HCT116 (cell line): ENCODE measurements around the gene ATXN2. TPM values are rescaled to one million over a fixed set of nuclear protein-coding genes. Genes with fewer than 3 reads are reported as not detected.

Source experiments
- ATAC-seq: fragments of 200-7000 bp; cut with Tn5 transposase; 2 replicates; pipeline ENCODE4 v1.9.1; 2020; ENCODE audit warnings: mild to moderate bottlenecking, moderate library complexity
- BruUV-seq: library from RNA; stranded (reverse); fragments of 400-500 nt; replicated peaks from 2 replicates; lab custom pipeline; 2021; lab: Mats Ljungman, UMichigan
- CTCF ChIA-PET: fragments of 300-600 bp; sonication (Branson Sonifier 250); formaldehyde crosslinking; loops from one replicate; lab custom pipeline; 2021; ENCODE audit warnings: antibody characterized with exemption; lab: Charles Lee
- POLR2A ChIA-PET: fragments of 300-600, 350-600 bp; sonication (Branson Sonifier 250); formaldehyde crosslinking; loops from one replicate; lab custom pipeline; 2021; ENCODE audit warnings: antibody characterized with exemption; lab: Charles Lee
- RAD21 ChIA-PET, 2 experiments: fragments of 300-600 bp; sonication (Branson Sonifier 250); formaldehyde crosslinking; loops; one replicate each; lab custom pipeline; 2023; ENCODE audit warnings: low total read pairs in 2 of 2; ENCODE audit not compliant: uncharacterized antibody in 2 of 2, unreplicated experiment in 2 of 2, low non-redundant PET in 1 of 2; lab: Charles Lee
- DNase-seq: peaks from one replicate; pipeline ENCODE4 v3.0.0-alpha.2; 2010; ENCODE audit warnings: low read depth, low spot score
- H2AFZ ChIP-seq: fragments of 200-600 bp; shearing (Covaris generic), sonication (generic); 2 replicates; pipeline ENCODE4 v1.6.1; 2017; ENCODE audit warnings: low read depth, mixed run types, mixed read lengths, antibody characterized with exemption, low read length; ENCODE audit not compliant: poor library complexity, severe bottlenecking
- H3K27ac ChIP-seq: 2 replicates; pipeline ENCODE4 v1.5.1; 2012; ENCODE audit warnings: low read depth, low read length
- H3K27me3 ChIP-seq: fragments of 200-600 bp; sonication (generic); 2 replicates; pipeline ENCODE4 v1.6.1; 2016; ENCODE audit warnings: mixed run types, low read length, mixed read lengths; ENCODE audit not compliant: insufficient read depth
- H3K36me3 ChIP-seq, 2 experiments: fragments of 200-500 bp in 1 of 2; fragments of 200-600 bp in 1 of 2; sonication (Bioruptor generic) in 1 of 2; sonication (generic) in 1 of 2; 2 replicates each; pipeline versions ENCODE4 v1.5.1 to v1.6.1; 2014 to 2016; ENCODE audit warnings: low read length in 2 of 2, inconsistent platforms in 1 of 2, mixed read lengths in 1 of 2, mixed run types in 1 of 2; ENCODE audit not compliant: insufficient read depth in 2 of 2, control insufficient read depth in 1 of 2
- H3K4me1 ChIP-seq, 2 experiments: fragments of 200-600 bp in 1 of 2; sonication (generic) in 1 of 2; 2 replicates each; pipeline versions ENCODE4 v1.5.1 to v1.6.1; 2012 to 2017; ENCODE audit warnings: low read length in 2 of 2, inconsistent platforms in 1 of 2, mild to moderate bottlenecking in 1 of 2, mixed read lengths in 1 of 2, mixed run types in 1 of 2, moderate library complexity in 1 of 2; ENCODE audit not compliant: insufficient read depth in 2 of 2, control insufficient read depth in 1 of 2
- H3K4me2 ChIP-seq: fragments of 200-600 bp; sonication (generic); 2 replicates; pipeline ENCODE4 v1.6.1; 2017; ENCODE audit warnings: mixed run types, low read length, mixed read lengths
- H3K4me3 ChIP-seq, 2 experiments: fragments of 200-600 bp in 1 of 2; sonication (generic) in 1 of 2; replicated peaks in 1 of 2; 2 replicates each; pipeline ENCODE4 v1.5.1; 2011 to 2016; ENCODE audit warnings: low read length in 2 of 2, control low read depth in 1 of 2, low read depth in 1 of 2, mild to moderate bottlenecking in 1 of 2, mixed read lengths in 1 of 2, mixed run types in 1 of 2
- H3K79me2 ChIP-seq: fragments of 200-600 bp; sonication (generic); 2 replicates; pipeline ENCODE4 v1.6.1; 2017; ENCODE audit warnings: mild to moderate bottlenecking, mixed run types, low read length, moderate library complexity, mixed read lengths; ENCODE audit not compliant: insufficient read depth
- H3K9ac ChIP-seq: fragments of 200-600 bp; sonication (generic); 2 replicates; pipeline ENCODE4 v1.6.1; 2016; ENCODE audit warnings: low read length, mixed read lengths
- H3K9me2 ChIP-seq: fragments of 200-600 bp; sonication (generic), shearing (Covaris generic); 2 replicates; pipeline ENCODE4 v1.6.1; 2017; ENCODE audit warnings: mixed run types, mild to moderate bottlenecking, moderate library complexity; ENCODE audit not compliant: insufficient read depth
- H3K9me3 ChIP-seq, 2 experiments: fragments of 200-500 bp in 1 of 2; fragments of 200-600 bp in 1 of 2; sonication (Bioruptor generic) in 1 of 2; sonication (generic) in 1 of 2; 2 replicates each; pipeline ENCODE4 v1.6.1; 2014 to 2017; ENCODE audit warnings: low read length in 2 of 2, mixed read lengths in 2 of 2, inconsistent platforms in 1 of 2, low read depth in 1 of 2, mild to moderate bottlenecking in 1 of 2, mixed run types in 1 of 2, moderate library complexity in 1 of 2; ENCODE audit not compliant: control insufficient read depth in 1 of 2, insufficient read depth in 1 of 2
- H4K20me1 ChIP-seq: fragments of 200-600 bp; sonication (generic), shearing (Covaris generic); 2 replicates; pipeline ENCODE4 v1.6.1; 2017; ENCODE audit warnings: mixed run types, mild to moderate bottlenecking, moderate library complexity; ENCODE audit not compliant: insufficient read depth
- ATF3 ChIP-seq: IDR thresholded peaks from 2 replicates; pipeline ENCODE4 v1.6.1; 2012
- CBX3 ChIP-seq: IDR thresholded peaks from 2 replicates; pipeline ENCODE4 v1.6.1; 2012; ENCODE audit warnings: low read depth
- CEBPB ChIP-seq: IDR thresholded peaks from 2 replicates; pipeline ENCODE4 v1.6.1; 2012; ENCODE audit warnings: low read depth
- EZH2 ChIP-seq: fragments of 200-600 bp; sonication (generic); IDR thresholded peaks from 2 replicates; pipeline ENCODE4 v1.6.1; 2017; ENCODE audit warnings: antibody characterized with exemption, mixed run types
- EZH2phosphoT487 ChIP-seq: fragments of 200-600 bp; IDR thresholded peaks from 2 replicates; pipeline ENCODE4 v1.6.1; 2018; ENCODE audit warnings: antibody characterized with exemption, borderline replicate concordance
- POLR2AphosphoS5 ChIP-seq: IDR thresholded peaks from 2 replicates; pipeline ENCODE4 v1.6.1; 2011; ENCODE audit warnings: mild to moderate bottlenecking, low read depth, low read length, moderate library complexity
- RAD21 ChIP-seq: IDR thresholded peaks from 2 replicates; pipeline ENCODE4 v1.6.1; 2012; ENCODE audit warnings: low read depth, mild to moderate bottlenecking
- SIN3A ChIP-seq: IDR thresholded peaks from 2 replicates; pipeline ENCODE4 v1.6.1; 2012; ENCODE audit warnings: low read depth
- SP1 ChIP-seq: IDR thresholded peaks from 2 replicates; pipeline ENCODE4 v1.6.1; 2012; ENCODE audit warnings: low read depth
- TCF7L2 ChIP-seq: IDR thresholded peaks from 2 replicates; pipeline ENCODE4 v1.7.0; 2011; ENCODE audit warnings: borderline replicate concordance, inconsistent platforms; ENCODE audit not compliant: insufficient read depth, insufficient read length; ENCODE audit errors: extremely low read depth
- intact Hi-C: fragments of 100-400 bp; cut with micrococcal nuclease; formaldehyde crosslinking; loops from 2 replicates; pipeline ENCODE4 v1.10.0; 2022
- total RNA-seq: library from RNA; stranded (reverse); gene quantifications from one replicate; pipeline ENCODE4 v1.2.1, GENCODE V29; 2021; ENCODE audit not compliant: unreplicated experiment
- TF ChIP-seq, protein P1 (sequence below), 3 experiments: fragments of 200-600 bp in 1 of 3; sonication (generic) in 1 of 3; IDR thresholded peaks in 2 of 3; conservative IDR thresholded peaks in 1 of 3; 2 replicates each; pipeline ENCODE4 v1.5.1; 2012 to 2017; ENCODE audit warnings: low read depth in 2 of 3, low read length in 2 of 3, antibody characterized with exemption in 1 of 3, borderline replicate concordance in 1 of 3, control low read depth in 1 of 3, mild to moderate bottlenecking in 1 of 3, mixed read lengths in 1 of 3, mixed run types in 1 of 3, moderate library complexity in 1 of 3; ENCODE audit not compliant: insufficient read depth in 1 of 3
- TF ChIP-seq, protein P2 (sequence below): IDR thresholded peaks from 2 replicates; pipeline ENCODE4 v1.6.1; 2012; ENCODE audit warnings: low read depth
- TF ChIP-seq, protein P3 (sequence below): IDR thresholded peaks from 2 replicates; pipeline ENCODE4 v1.6.1; 2012

ATXN2 gene
- total RNA-seq, 1 experiment from 2014 or later: 72.7 TPM

DNA sequence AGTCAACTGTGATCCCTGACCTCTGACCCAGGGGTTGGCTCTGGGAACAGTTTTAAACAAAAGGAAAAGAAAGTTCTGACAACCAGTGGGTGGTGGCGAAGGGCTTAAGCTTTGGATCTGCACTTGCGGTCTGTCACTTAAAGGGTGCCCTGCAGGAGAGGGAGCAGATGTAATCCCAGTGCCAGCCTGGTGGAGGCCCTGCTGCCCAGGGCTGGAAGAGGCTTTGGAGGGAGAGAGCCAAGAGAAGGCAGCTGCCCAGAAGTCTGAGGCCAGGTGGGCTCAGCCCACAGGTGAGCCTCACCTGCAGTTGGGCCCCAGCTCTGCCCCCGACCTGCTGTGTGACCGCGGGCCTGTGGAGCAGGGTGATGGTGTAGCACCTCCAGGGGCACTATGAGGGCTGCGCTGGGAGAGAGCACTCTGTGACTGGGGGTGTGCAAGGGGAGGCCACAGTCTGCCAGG is 174.3 kb downstream of the ATXN2 start:
- TF ChIP-seq, protein P1, sequence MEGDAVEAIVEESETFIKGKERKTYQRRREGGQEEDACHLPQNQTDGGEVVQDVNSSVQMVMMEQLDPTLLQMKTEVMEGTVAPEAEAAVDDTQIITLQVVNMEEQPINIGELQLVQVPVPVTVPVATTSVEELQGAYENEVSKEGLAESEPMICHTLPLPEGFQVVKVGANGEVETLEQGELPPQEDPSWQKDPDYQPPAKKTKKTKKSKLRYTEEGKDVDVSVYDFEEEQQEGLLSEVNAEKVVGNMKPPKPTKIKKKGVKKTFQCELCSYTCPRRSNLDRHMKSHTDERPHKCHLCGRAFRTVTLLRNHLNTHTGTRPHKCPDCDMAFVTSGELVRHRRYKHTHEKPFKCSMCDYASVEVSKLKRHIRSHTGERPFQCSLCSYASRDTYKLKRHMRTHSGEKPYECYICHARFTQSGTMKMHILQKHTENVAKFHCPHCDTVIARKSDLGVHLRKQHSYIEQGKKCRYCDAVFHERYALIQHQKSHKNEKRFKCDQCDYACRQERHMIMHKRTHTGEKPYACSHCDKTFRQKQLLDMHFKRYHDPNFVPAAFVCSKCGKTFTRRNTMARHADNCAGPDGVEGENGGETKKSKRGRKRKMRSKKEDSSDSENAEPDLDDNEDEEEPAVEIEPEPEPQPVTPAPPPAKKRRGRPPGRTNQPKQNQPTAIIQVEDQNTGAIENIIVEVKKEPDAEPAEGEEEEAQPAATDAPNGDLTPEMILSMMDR (IDR thresholded peaks at IDR 0.05 in 2 of 3, conservative IDR thresholded peaks at IDR 0.05 in 1 of 3; ENCODE audit: borderline replicate concordance in 1 of 3, insufficient read depth in 1 of 3, low read depth in 2 of 3, low read length in 2 of 3): peak in 2 of 3 experiments; percentile 16 to 45; a peak in 2 of 6 replicates
- no peak for TF ChIP-seq POLR2AphosphoS5
- TF ChIP-seq RAD21: peak; percentile 23; the same call in 1 of the 2 replicates
- TF ChIP-seq EZH2phosphoT487: no peak
- Histone ChIP-seq H3K27ac (peak overlapping the region; percentile 24; the same call in 1 of the 2 replicates), H3K36me3 (peaks cover 0 to 4% of the 10 kb centered on the region in 2 experiments; a peak in 1 of 4 replicates), H3K4me3 (no peak overlapping the region), H3K4me2 (peak overlapping the region; percentile 65; the same call in 1 of the 2 replicates), H3K79me2 (0 out of 2 replicates have a peak, but pooled peaks cover 4% of the 10 kb centered on the region), H3K9me3 (no peaks in the 10 kb centered on the region), H3K9ac (no peak overlapping the region), H3K9me2 (no peaks in the 10 kb centered on the region), H3K27me3 (no peaks in the 10 kb centered on the region), H2AFZ (no peak overlapping the region), H4K20me1 (no peaks in the 10 kb centered on the region), H3K4me1 (peaks cover 31 to 40% of the 10 kb centered on the region in 2 experiments)
- ChIA-PET POLR2A (no interaction called here), CTCF (no interaction called here), RAD21 (no interaction called here)
- BruUV-seq: no TSS peak
- ATAC-seq (peak; percentile 51), DNase-seq (no peak)
- intact Hi-C loops: no loop called here

- POLR2A ChIA-PET: no interaction called here
- Histone ChIP-seq H2AFZ (no peak overlapping the region), H3K9me2 (no peaks in the 10 kb centered on the region), H3K4me1 (peaks cover 31 to 40% of the 10 kb centered on the region in 2 experiments), H3K4me3 (no peak overlapping the region), H3K27me3 (no peaks in the 10 kb centered on the region), H3K27ac (no peak overlapping the region), H3K79me2 (0 out of 2 replicates have a peak, but pooled peaks cover 4% of the 10 kb centered on the region), H4K20me1 (no peaks in the 10 kb centered on the region), H3K36me3 (peaks cover 0 to 4% of the 10 kb centered on the region in 2 experiments; a peak in 1 of 4 replicates), H3K4me2 (no peak overlapping the region), H3K9ac (no peak overlapping the region), H3K9me3 (no peaks in the 10 kb centered on the region)
- intact Hi-C loops: no loop called here
- DNase-seq (no peak), ATAC-seq (no peak)
- no TSS peak for BruUV-seq
- CTCF ChIA-PET: no interaction called here
- RAD21 ChIA-PET: no interaction called here
- no peak for TF ChIP-seq SIN3A
- TF ChIP-seq, protein P2, sequence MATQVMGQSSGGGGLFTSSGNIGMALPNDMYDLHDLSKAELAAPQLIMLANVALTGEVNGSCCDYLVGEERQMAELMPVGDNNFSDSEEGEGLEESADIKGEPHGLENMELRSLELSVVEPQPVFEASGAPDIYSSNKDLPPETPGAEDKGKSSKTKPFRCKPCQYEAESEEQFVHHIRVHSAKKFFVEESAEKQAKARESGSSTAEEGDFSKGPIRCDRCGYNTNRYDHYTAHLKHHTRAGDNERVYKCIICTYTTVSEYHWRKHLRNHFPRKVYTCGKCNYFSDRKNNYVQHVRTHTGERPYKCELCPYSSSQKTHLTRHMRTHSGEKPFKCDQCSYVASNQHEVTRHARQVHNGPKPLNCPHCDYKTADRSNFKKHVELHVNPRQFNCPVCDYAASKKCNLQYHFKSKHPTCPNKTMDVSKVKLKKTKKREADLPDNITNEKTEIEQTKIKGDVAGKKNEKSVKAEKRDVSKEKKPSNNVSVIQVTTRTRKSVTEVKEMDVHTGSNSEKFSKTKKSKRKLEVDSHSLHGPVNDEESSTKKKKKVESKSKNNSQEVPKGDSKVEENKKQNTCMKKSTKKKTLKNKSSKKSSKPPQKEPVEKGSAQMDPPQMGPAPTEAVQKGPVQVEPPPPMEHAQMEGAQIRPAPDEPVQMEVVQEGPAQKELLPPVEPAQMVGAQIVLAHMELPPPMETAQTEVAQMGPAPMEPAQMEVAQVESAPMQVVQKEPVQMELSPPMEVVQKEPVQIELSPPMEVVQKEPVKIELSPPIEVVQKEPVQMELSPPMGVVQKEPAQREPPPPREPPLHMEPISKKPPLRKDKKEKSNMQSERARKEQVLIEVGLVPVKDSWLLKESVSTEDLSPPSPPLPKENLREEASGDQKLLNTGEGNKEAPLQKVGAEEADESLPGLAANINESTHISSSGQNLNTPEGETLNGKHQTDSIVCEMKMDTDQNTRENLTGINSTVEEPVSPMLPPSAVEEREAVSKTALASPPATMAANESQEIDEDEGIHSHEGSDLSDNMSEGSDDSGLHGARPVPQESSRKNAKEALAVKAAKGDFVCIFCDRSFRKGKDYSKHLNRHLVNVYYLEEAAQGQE: no peak
- no peak for TF ChIP-seq TCF7L2
- no peak for TF ChIP-seq RAD21
- TF ChIP-seq, protein P3, sequence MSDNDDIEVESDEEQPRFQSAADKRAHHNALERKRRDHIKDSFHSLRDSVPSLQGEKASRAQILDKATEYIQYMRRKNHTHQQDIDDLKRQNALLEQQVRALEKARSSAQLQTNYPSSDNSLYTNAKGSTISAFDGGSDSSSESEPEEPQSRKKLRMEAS: no peak
- TF ChIP-seq CEBPB: no peak
- TF ChIP-seq ATF3: no peak
- TF ChIP-seq SP1: no peak
- no peak for TF ChIP-seq EZH2
- no peak for TF ChIP-seq EZH2phosphoT487
- no peak for TF ChIP-seq CBX3
These were observed 174.8 kb downstream of the ATXN2 start for GRCh38 chr12:111424189-111424792.
